Kidney glomerular epithelial cell (primary cell): ENCODE measurements around the gene RPS6KA1.
"Not testable (repeated sequence)": the region's sequence is repeated elsewhere in the genome, so short reads cannot be mapped to it uniquely, and the experiment has no call there.

Experiments used
- DNase-seq: peaks from one replicate; lab custom pipeline; 2025; lab: John Stamatoyannopoulos, UW

The RPS6KA1 gene

GRCh38 chr1:26554781-26555180, 25.2 kb downstream of the RPS6KA1 start:
- no peak for DNase-seq

- no peak for DNase-seq
Measured at GRCh38 chr1:26555550-26555981, 26.0 kb downstream of the RPS6KA1 start.

- no peak for DNase-seq
Measured at GRCh38 chr1:26556111-26556510, 26.6 kb downstream of the RPS6KA1 start.

GRCh38 chr1:26557008-26557407, 27.4 kb downstream of the RPS6KA1 start:
- no peak for DNase-seq

GRCh38 chr1:26558685-26559048, 29.1 kb downstream of the RPS6KA1 start:
- no peak for DNase-seq

GRCh38 chr1:26560403-26560780, 30.8 kb downstream of the RPS6KA1 start:
- no peak for DNase-seq

GRCh38 chr1:26570287-26570686, 40.7 kb downstream of the RPS6KA1 start:
- peak; percentile 49 for DNase-seq

GRCh38 chr1:26571381-26571780, 41.8 kb downstream of the RPS6KA1 start:
- DNase-seq, result no peak

- no peak for DNase-seq
Measured at GRCh38 chr1:26574018-26574417, 44.5 kb downstream of the RPS6KA1 start.

- DNase-seq, result no peak
Measured at GRCh38 chr1:26574719-26575251, 45.2 kb downstream of the RPS6KA1 start.

- DNase-seq, result no peak
Measured at GRCh38 chr1:26575348-26575747, 45.8 kb downstream of the RPS6KA1 start.

- no peak for DNase-seq
Measured at GRCh38 chr1:26578167-26578566, 48.6 kb downstream of the RPS6KA1 start.

- no peak for DNase-seq
Measured at GRCh38 chr1:26579681-26580111, 50.1 kb downstream of the RPS6KA1 start.

- DNase-seq, result no peak
Measured at GRCh38 chr1:26580116-26580515, 50.6 kb downstream of the RPS6KA1 start.

- no peak for DNase-seq
Measured at GRCh38 chr1:26581287-26581651, 51.7 kb downstream of the RPS6KA1 start.

- no peak for DNase-seq
Measured at GRCh38 chr1:26582053-26582835, 52.7 kb downstream of the RPS6KA1 start.

GRCh38 chr1:26582836-26583460, 53.4 kb downstream of the RPS6KA1 start:
- DNase-seq, result peak; percentile 63

- DNase-seq, result no peak
Measured at GRCh38 chr1:26583646-26584485, 54.3 kb downstream of the RPS6KA1 start.

- not testable (repeated sequence) for DNase-seq
Measured at GRCh38 chr1:26584588-26584987, 55.0 kb downstream of the RPS6KA1 start.

- DNase-seq, result no peak
Measured at GRCh38 chr1:26585471-26585870, 55.9 kb downstream of the RPS6KA1 start.

- no peak for DNase-seq
Measured at GRCh38 chr1:26593385-26593784, 63.8 kb downstream of the RPS6KA1 start.

- not testable (repeated sequence) for DNase-seq
Measured at GRCh38 chr1:26594593-26594992, 65.0 kb downstream of the RPS6KA1 start.
